C4-2B (cell line): ENCODE data around the gene ZNF367.

Source experiments
- H3K27ac ChIP-seq: fragments of 450-650 bp; 2 replicates; pipeline ENCODE4 v1.5.1; 2017
- CTCF ChIP-seq: fragments of 450-650 bp; conservative IDR thresholded peaks from 2 replicates; pipeline ENCODE4 v1.5.1; 2017; ENCODE audit warnings: mild to moderate bottlenecking
- ZFX ChIP-seq: fragments of 450-650 bp; IDR thresholded peaks from 2 replicates; pipeline ENCODE4 v1.6.1; 2017

ZNF367 gene

GRCh38 chr9:96350866-96351265 is 67.3 kb downstream of the ZNF367 start:
- H3K27ac ChIP-seq: no peak overlapping the region
- no peak for TF ChIP-seq ZFX
- no peak for TF ChIP-seq CTCF

- TF ChIP-seq CTCF (no peak), ZFX (no peak)
- no peak overlapping the region for H3K27ac ChIP-seq
Measured at GRCh38 chr9:96348261-96348660, 69.9 kb downstream of the ZNF367 start.

- TF ChIP-seq CTCF (no peak), ZFX (no peak)
Measured at GRCh38 chr9:96345551-96345950, 72.6 kb downstream of the ZNF367 start.

GRCh38 chr9:96344458-96345180 is 73.6 kb downstream of the ZNF367 start:
- TF ChIP-seq CTCF: no peak
- TF ChIP-seq ZFX: no peak
- no peak overlapping the region for H3K27ac ChIP-seq

More at GRCh38 chr9:96345551-96345950, 72.6 kb downstream of the ZNF367 start:
- H3K27ac ChIP-seq: no peak overlapping the region

GRCh38 chr9:96343515-96344360 is 74.4 kb downstream of the ZNF367 start:
- TF ChIP-seq ZFX (no peak), CTCF (no peak)
- no peak overlapping the region for H3K27ac ChIP-seq

- no peak overlapping the region for H3K27ac ChIP-seq
- no peak for TF ChIP-seq CTCF
- no peak for TF ChIP-seq ZFX
Measured at GRCh38 chr9:96342571-96343245, 75.5 kb downstream of the ZNF367 start.
